Articular chondrocyte of knee joint (primary cell): ENCODE results near the gene SARDH. TPM values are rescaled to one million over a fixed set of nuclear protein-coding genes. Genes with fewer than 3 reads are reported as not detected.

Source experiments
- total RNA-seq: library from RNA; depleted of rRNA; stranded (reverse); fragments of >200 nt; gene quantifications from 2 replicates; pipeline ENCODE4 v1.2.3, GENCODE V29; 2012

Gene SARDH, protein sequence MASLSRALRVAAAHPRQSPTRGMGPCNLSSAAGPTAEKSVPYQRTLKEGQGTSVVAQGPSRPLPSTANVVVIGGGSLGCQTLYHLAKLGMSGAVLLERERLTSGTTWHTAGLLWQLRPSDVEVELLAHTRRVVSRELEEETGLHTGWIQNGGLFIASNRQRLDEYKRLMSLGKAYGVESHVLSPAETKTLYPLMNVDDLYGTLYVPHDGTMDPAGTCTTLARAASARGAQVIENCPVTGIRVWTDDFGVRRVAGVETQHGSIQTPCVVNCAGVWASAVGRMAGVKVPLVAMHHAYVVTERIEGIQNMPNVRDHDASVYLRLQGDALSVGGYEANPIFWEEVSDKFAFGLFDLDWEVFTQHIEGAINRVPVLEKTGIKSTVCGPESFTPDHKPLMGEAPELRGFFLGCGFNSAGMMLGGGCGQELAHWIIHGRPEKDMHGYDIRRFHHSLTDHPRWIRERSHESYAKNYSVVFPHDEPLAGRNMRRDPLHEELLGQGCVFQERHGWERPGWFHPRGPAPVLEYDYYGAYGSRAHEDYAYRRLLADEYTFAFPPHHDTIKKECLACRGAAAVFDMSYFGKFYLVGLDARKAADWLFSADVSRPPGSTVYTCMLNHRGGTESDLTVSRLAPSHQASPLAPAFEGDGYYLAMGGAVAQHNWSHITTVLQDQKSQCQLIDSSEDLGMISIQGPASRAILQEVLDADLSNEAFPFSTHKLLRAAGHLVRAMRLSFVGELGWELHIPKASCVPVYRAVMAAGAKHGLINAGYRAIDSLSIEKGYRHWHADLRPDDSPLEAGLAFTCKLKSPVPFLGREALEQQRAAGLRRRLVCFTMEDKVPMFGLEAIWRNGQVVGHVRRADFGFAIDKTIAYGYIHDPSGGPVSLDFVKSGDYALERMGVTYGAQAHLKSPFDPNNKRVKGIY
- total RNA-seq, result 4.1 and 9.3 TPM in 2 replicates

DNA sequence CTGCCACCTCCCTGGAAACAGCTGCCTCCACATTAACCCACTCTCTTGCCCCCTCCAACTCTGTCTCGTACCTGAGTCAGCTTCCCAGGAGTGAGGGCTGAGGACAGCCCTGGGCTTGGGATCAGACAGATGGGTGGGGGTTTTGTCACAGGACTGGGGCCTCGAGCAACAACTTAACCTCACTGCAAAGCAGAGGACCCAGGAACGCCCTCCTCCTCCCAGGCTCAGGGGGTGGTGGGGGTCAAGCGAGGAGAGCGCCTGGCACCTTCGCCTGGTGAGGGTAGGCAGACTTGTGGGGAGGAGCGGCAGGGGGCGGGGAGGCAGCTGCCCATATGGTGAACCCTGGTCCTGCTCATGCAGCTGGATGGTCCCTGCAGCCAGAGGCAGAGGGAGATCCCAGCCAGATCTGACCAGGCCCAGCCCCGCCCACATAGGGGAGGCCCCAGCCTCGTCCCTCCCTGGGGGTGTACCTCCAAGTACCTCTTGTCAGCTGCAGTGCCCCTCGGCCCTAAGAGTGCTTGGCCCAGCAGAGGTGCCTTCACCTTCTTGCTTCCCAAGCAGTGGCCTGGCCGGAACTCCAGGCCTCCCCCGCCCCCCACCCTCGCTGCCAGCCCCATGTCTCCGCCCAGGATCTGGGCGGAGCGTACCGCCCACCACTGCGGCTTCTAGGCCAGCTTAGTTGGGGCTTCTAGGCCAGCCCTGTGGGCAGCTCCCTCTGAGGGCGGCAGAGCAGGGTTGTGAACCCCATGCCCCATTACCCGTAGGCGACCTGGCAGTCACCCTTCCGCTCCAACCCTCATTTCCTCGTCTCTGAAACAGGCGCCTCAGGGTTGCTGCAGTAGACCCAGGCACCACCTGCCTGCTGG lies at the start of gene SARDH:
Gene SARDH, minus strand, starts transcription at position 579 of the 866 bp plus-strand sequence. CDS start 4,179 bp downstream, outside the sequence.

DNA sequence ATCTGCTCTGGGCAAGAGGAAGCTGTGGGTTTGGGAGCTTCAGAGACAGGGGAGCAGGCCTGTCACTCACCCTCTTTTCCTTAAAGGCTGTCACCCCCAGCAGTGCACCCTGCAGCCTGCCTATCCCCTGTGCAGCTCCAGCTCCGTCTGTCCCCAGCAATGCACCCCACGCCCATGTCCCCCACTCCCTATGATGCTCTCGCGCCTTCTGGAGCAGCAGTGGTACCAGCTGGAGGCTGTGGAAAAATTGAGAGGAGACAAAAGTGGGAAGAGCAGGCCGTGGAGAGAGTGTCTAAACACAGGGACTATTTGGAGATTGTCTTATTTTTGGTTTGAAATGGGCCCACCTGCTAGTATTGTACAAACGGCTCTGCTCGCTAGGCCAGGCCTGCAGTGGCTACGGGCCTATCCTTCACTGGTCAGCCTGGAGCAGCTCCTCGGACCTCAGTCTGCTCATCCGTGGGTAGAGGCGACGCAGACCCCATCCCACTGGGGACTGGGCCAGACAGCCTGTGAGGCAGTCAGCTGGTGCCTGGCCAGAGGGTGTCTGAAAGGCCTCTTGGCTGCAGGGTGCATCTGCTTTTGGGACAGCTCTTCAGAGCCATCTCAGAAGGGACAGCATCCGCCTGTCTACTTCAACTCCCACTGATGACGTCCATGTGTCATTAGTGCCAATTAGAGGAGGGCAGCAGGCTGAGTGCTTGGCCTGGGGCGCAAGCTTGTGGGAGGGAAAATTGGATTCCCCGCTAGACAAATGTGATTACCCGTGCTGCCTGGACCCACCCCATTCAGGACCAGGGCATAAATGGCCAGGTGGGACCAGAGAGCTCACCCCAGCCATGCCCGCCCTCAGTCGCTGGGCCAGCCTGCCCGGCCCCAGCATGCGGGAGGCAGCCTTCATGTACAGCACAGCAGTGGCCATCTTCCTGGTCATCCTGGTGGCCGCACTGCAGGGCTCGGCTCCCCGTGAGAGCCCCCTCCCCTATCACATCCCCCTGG lies 102.3 kb downstream of the SARDH start, which contains the start of gene DBH:
Gene DBH, plus strand, starts transcription at position 831 of the 999 bp plus-strand sequence. Its CDS starts 9 bp downstream, at position 840.

Other genes with a start within 250 kb of the SARDH start
- gene MYMK, start 213.4 kb downstream of the SARDH start, total RNA-seq, result not detected in 2 replicates
- 0.11 and 0.26 TPM in 2 replicates for gene ADAMTSL2, start 203.6 kb downstream of the SARDH start, total RNA-seq
- gene FAM163B, start 129.0 kb downstream of the SARDH start, total RNA-seq, result not detected in 2 replicates
- gene DBH, start 102.0 kb downstream of the SARDH start, total RNA-seq, result under 0.01 TPM in 1 of 2 replicates, not detected in the other